Cardiac fibroblast (primary cell): ENCODE data around the gene MCF2L.

ENCODE experiments used
- DNase-seq, 2 donors: peaks; one replicate each; pipeline versions ENCODE4 v3.0.0 to v3.0.0-alpha.2; 2010; ENCODE audit warnings: low read depth in 2 of 2
- H3K4me3 ChIP-seq, 2 donors: replicated peaks in 1 of 2; 1 replicate in 1 of 2; 2 replicates in 1 of 2; pipeline ENCODE4 v1.5.1; 2011; ENCODE audit warnings: low read depth in 2 of 2, low read length in 2 of 2, mild to moderate bottlenecking in 2 of 2, moderate library complexity in 1 of 2
- CTCF ChIP-seq: IDR thresholded peaks from one replicate; pipeline ENCODE4 v1.5.1; 2011; ENCODE audit warnings: low read depth, mild to moderate bottlenecking, low read length, inconsistent platforms

MCF2L gene

GRCh38 chr13:113044391-113045114 is 75.5 kb downstream of the MCF2L start:
- TF ChIP-seq CTCF = no peak
- H3K4me3 ChIP-seq = no peak overlapping the region
- DNase-seq = no peak

GRCh38 chr13:113045251-113046127 is 76.5 kb downstream of the MCF2L start:
- TF ChIP-seq CTCF = no peak
- H3K4me3 ChIP-seq = no peak overlapping the region
- no peak for DNase-seq

- no peak overlapping the region for H3K4me3 ChIP-seq
- no peak for TF ChIP-seq CTCF
- no peak for DNase-seq
Observed at GRCh38 chr13:113046128-113046882, 77.3 kb downstream of the MCF2L start.

GRCh38 chr13:113046883-113047244 is 77.8 kb downstream of the MCF2L start:
- no peak overlapping the region for H3K4me3 ChIP-seq
- TF ChIP-seq CTCF = no peak
- DNase-seq = no peak

- TF ChIP-seq CTCF = no peak
- H3K4me3 ChIP-seq = no peak overlapping the region
- DNase-seq = no peak
Observed at GRCh38 chr13:113047587-113047986, 78.6 kb downstream of the MCF2L start.

- DNase-seq = no peak
Observed at GRCh38 chr13:113048766-113049165, 79.8 kb downstream of the MCF2L start.

More at GRCh38 chr13:113048766-113049165, 79.8 kb downstream of the MCF2L start:
- no peak overlapping the region for H3K4me3 ChIP-seq
- TF ChIP-seq CTCF = no peak
